HG03280 (cell line): ENCODE results near the gene JUNB.
"Not testable (repeated sequence)": the region's sequence is repeated elsewhere in the genome, so short reads cannot be mapped to it uniquely, and the experiment has no call there.

Experiments
- ATAC-seq: cut with Tn5 transposase; IDR thresholded peaks from one replicate; pipeline ENCODE4 v1.9.1; 2021; ENCODE audit warnings: mild to moderate bottlenecking, moderate library complexity; ENCODE audit not compliant: unreplicated experiment

JUNB gene

GRCh38 chr19:12802267-12803106 is 11.2 kb downstream of the JUNB start:
- ATAC-seq: no peak

GRCh38 chr19:12804051-12804450 is 12.8 kb downstream of the JUNB start:
- ATAC-seq: no peak

GRCh38 chr19:12806242-12807081 is 15.2 kb downstream of the JUNB start, which contains the start of gene RNASEH2A:
Gene RNASEH2A, plus strand, starts transcription at chr19:12806584. Its CDS starts 90 bp downstream, at chr19:12806674.
- peak; percentile 70 for ATAC-seq

- ATAC-seq: no peak
Measured at GRCh38 chr19:12815088-12815487, 23.8 kb downstream of the JUNB start.

- not testable (repeated sequence) for ATAC-seq
Measured at GRCh38 chr19:12817188-12817587, 25.9 kb downstream of the JUNB start.

- not testable (repeated sequence) for ATAC-seq
Measured at GRCh38 chr19:12817810-12818209, 26.5 kb downstream of the JUNB start.

GRCh38 chr19:12821761-12822160 is 30.5 kb downstream of the JUNB start:
- ATAC-seq: no peak

- no peak for ATAC-seq
Measured at GRCh38 chr19:12825254-12826131, 34.2 kb downstream of the JUNB start.

GRCh38 chr19:12828494-12828893 is 37.2 kb downstream of the JUNB start:
- ATAC-seq: no peak

- no peak for ATAC-seq
Measured at GRCh38 chr19:12833418-12833737, 42.1 kb downstream of the JUNB start.

GRCh38 chr19:12833738-12834565 is 42.7 kb downstream of the JUNB start:
- no peak for ATAC-seq

- no peak for ATAC-seq
Measured at GRCh38 chr19:12834566-12834943, 43.3 kb downstream of the JUNB start, which contains the start of gene RTBDN. Gene RTBDN, minus strand, starts transcription at chr19:12834579. Its CDS starts 4,600 bp downstream, at chr19:12829979.

- no peak for ATAC-seq
Measured at GRCh38 chr19:12834976-12835757, 43.9 kb downstream of the JUNB start.

GRCh38 chr19:12836529-12836863 is 45.2 kb downstream of the JUNB start:
- ATAC-seq: no peak

- no peak for ATAC-seq
Measured at GRCh38 chr19:12837225-12837624, 45.9 kb downstream of the JUNB start.

GRCh38 chr19:12838182-12838885 is 47.0 kb downstream of the JUNB start, which contains the start of gene MAST1:
Gene MAST1, plus strand, starts transcription at chr19:12838515. Its CDS starts 58 bp downstream, at chr19:12838573.
- ATAC-seq: no peak

- ATAC-seq: no peak
Measured at GRCh38 chr19:12838886-12839756, 47.8 kb downstream of the JUNB start.
